ENCODE data around the gene HSBP1L1. TPM values are rescaled to one million over a fixed set of nuclear protein-coding genes. Genes with fewer than 3 reads are reported as not detected.
A peak's percentile ranks its signal among the peaks of the same experiment; 100 is the strongest.

Gene HSBP1L1
- total and polyA plus RNA-seq, 2 of the 13 experiments (the other 11 are each of a cell fraction or from before 2014, with no cell fraction given): 22.6 to 45.1 TPM

DNA sequence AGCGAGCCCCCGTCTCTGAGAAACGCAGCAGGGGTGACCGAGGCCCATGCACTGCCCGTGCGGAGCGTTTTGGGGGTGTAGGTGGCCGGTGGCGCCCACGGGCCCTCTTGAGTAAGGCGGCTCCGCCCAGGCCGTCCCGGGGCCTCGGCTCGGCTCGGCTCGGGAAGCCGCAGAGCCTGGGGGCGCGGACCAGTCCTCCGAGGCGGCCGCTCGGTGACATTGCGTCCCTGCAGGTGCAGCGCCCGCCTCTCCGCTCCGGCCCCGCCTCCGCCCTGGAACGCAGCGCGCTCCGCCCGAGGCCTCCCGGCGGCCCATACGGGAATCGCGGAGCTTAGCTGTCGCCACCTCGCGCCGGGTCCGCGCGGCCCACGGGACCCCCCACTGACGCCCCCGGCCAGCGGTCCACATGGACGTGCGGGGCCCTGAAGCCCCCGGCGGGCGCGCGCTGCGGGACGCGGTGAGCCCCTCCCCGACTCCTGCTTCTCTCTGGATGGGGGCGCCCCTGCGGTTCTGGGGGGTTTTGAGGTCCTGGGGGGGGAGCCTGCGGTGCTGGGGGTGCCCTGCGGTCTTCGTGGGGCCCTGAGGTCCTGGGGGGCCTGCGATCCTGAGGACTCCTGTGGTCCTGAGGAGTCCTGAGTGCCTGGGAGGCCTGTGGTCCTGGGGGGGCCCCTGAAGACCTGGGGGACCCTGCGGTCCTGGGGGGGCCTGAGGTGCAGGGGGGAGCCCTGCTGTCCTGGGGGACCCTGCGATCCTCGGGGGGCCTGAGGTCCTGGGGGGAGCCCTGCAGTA is at the start of gene HSBP1L1 (continued):
- TF ChIP-seq ZNF891 (CRISPR knock-in tag; IDR thresholded peaks at IDR 0.05) (no peak), CHD2 (IDR thresholded peaks at IDR 0.05; ENCODE audit: low read depth, low read length) (peak; percentile 43; the same call in 1 of the 2 replicates), ZNF839 (CRISPR knock-in tag; IDR thresholded peaks at IDR 0.05; ENCODE audit: borderline replicate concordance) (no peak), ZSCAN25 (CRISPR knock-in tag; IDR thresholded peaks at IDR 0.05) (no peak; the same call in none of the 2 replicates), ZFYVE20 (CRISPR knock-in tag; IDR thresholded peaks at IDR 0.05; ENCODE audit: borderline replicate concordance, low read depth) (0 out of 2 replicates have a peak, but pooled peaks have one; percentile 49), ZNF703 (CRISPR knock-in tag; IDR thresholded peaks at IDR 0.05; ENCODE audit: borderline replicate concordance) (0 out of 2 replicates have a peak, but pooled peaks have one; percentile 69), FIP1L1 (IDR thresholded peaks at IDR 0.05; ENCODE audit: borderline replicate concordance, insufficient read depth, low read depth, low read length) (no peak), SPEN (CRISPR knock-in tag; IDR thresholded peaks at IDR 0.05; ENCODE audit: low read depth) (0 out of 2 replicates have a peak, but pooled peaks have one; percentile 33), PRMT3 (CRISPR knock-in tag; IDR thresholded peaks at IDR 0.05; ENCODE audit: borderline replicate concordance, low read depth) (no peak), TP53 (CRISPR knock-in tag; conservative IDR thresholded peaks at IDR 0.05) (no peak), ZNF660 (CRISPR knock-in tag; IDR thresholded peaks at IDR 0.05; ENCODE audit: borderline replicate concordance, low read depth) (no peak), NFE2 (CRISPR knock-in tag; IDR thresholded peaks at IDR 0.05) (no peak), BRCA1 (CRISPR knock-in tag; IDR thresholded peaks at IDR 0.05) (no peak), MAFF (IDR thresholded peaks at IDR 0.05; ENCODE audit: low read depth, low read length) (no peak), SIN3A (IDR thresholded peaks at IDR 0.05; ENCODE audit: borderline replicate concordance, low read depth, low read length) (peak; percentile 47; the same call in 1 of the 2 replicates), ZNF317 (CRISPR knock-in tag; IDR thresholded peaks at IDR 0.05) (no peak), RORA (CRISPR knock-in tag; IDR thresholded peaks at IDR 0.05) (no peak), ZNF326 (CRISPR knock-in tag; IDR thresholded peaks at IDR 0.05; ENCODE audit: borderline replicate concordance) (no peak), ZNF350 (CRISPR knock-in tag; IDR thresholded peaks at IDR 0.05; ENCODE audit: borderline replicate concordance, low read depth) (no peak)
- TF ChIP-seq, protein P1, sequence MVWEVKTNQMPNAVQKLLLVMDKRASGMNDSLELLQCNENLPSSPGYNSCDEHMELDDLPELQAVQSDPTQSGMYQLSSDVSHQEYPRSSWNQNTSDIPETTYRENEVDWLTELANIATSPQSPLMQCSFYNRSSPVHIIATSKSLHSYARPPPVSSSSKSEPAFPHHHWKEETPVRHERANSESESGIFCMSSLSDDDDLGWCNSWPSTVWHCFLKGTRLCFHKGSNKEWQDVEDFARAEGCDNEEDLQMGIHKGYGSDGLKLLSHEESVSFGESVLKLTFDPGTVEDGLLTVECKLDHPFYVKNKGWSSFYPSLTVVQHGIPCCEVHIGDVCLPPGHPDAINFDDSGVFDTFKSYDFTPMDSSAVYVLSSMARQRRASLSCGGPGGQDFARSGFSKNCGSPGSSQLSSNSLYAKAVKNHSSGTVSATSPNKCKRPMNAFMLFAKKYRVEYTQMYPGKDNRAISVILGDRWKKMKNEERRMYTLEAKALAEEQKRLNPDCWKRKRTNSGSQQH (CRISPR knock-in tag; IDR thresholded peaks at IDR 0.05; ENCODE audit: low read depth): peak; percentile 80; the same call in 1 of the 2 replicates
- TF ChIP-seq, protein P2, sequence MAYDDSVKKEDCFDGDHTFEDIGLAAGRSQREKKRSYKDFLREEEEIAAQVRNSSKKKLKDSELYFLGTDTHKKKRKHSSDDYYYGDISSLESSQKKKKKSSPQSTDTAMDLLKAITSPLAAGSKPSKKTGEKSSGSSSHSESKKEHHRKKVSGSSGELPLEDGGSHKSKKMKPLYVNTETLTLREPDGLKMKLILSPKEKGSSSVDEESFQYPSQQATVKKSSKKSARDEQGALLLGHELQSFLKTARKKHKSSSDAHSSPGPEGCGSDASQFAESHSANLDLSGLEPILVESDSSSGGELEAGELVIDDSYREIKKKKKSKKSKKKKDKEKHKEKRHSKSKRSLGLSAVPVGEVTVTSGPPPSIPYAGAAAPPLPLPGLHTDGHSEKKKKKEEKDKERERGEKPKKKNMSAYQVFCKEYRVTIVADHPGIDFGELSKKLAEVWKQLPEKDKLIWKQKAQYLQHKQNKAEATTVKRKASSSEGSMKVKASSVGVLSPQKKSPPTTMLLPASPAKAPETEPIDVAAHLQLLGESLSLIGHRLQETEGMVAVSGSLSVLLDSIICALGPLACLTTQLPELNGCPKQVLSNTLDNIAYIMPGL (CRISPR knock-in tag; IDR thresholded peaks at IDR 0.05; ENCODE audit: borderline replicate concordance in 1 of 2, low read depth in 1 of 2): peak; percentile 88 to 90
- TF ChIP-seq, protein P3, sequence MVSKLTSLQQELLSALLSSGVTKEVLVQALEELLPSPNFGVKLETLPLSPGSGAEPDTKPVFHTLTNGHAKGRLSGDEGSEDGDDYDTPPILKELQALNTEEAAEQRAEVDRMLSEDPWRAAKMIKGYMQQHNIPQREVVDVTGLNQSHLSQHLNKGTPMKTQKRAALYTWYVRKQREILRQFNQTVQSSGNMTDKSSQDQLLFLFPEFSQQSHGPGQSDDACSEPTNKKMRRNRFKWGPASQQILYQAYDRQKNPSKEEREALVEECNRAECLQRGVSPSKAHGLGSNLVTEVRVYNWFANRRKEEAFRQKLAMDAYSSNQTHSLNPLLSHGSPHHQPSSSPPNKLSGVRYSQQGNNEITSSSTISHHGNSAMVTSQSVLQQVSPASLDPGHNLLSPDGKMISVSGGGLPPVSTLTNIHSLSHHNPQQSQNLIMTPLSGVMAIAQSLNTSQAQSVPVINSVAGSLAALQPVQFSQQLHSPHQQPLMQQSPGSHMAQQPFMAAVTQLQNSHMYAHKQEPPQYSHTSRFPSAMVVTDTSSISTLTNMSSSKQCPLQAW (CRISPR knock-in tag; IDR thresholded peaks at IDR 0.05): no peak

Data from HepG2 (cell line).